Left ventricle myocardium inferior (tissue), 1 donor: ENCODE results near the gene DIP2B. TPM values are rescaled to one million over a fixed set of nuclear protein-coding genes. Genes with fewer than 3 reads are reported as not detected.

Experiments
- DNase-seq: peaks from one replicate; pipeline ENCODE4 v3.0.0-alpha.2; 2020
- H3K27ac ChIP-seq: fragments of 200-600 bp; replicated peaks from 2 replicates; pipeline ENCODE4 v1.8.0; 2021
- H3K27me3 ChIP-seq: fragments of 200-600 bp; 2 replicates; pipeline ENCODE4 v1.8.0; 2021; ENCODE audit warnings: low read depth
- H3K36me3 ChIP-seq: fragments of 200-600 bp; 2 replicates; pipeline ENCODE4 v1.8.0; 2021
- H3K4me1 ChIP-seq: fragments of 200-600 bp; 2 replicates; pipeline ENCODE4 v1.8.0; 2021
- H3K4me3 ChIP-seq: fragments of 200-600 bp; 2 replicates; pipeline ENCODE4 v1.8.0; 2021; ENCODE audit warnings: mild to moderate bottlenecking, moderate library complexity
- H3K9me3 ChIP-seq: fragments of 200-600 bp; replicated peaks from 2 replicates; pipeline ENCODE4 v1.8.0; 2021
- CTCF ChIP-seq: fragments of 200-600 bp; IDR thresholded peaks from 2 replicates; pipeline ENCODE4 v1.8.0; 2021; ENCODE audit warnings: antibody characterized with exemption, mild to moderate bottlenecking, borderline replicate concordance
- intact Hi-C: fragments of 100-400 bp; cut with micrococcal nuclease; formaldehyde crosslinking; loops from one replicate; pipeline ENCODE4 v1.11.0; 2022
- total RNA-seq: library from RNA; stranded (reverse); fragmentation: NEBNext Ultra II Directional; extraction: Animal tissue kit (Norgen Biotek cat#: 25700); gene quantifications from one replicate; pipeline ENCODE4 v1.2.1, GENCODE V29; 2021
- donor health status: DM: no; HTN: yes; CAD: no; lungs with severe emphysema.

Gene DIP2B
- total RNA-seq, 1 donor from 2014 or later = 13.2 TPM

- Histone ChIP-seq H3K4me3 (no peak overlapping the region), H3K27ac (no peak overlapping the region), H3K9me3 (no peaks in the 10 kb centered on the region), H3K36me3 (peaks cover 4% of the 10 kb centered on the region), H3K4me1 (peaks cover 48% of the 10 kb centered on the region), H3K27me3 (no peaks in the 10 kb centered on the region)
- intact Hi-C loops = loop anchor here (10.0 kb wide), 1 partner anchor 45 kb away; no protein-coding TSS in a partner anchor
- no peak for DNase-seq
- no peak for TF ChIP-seq CTCF
These were observed 24.6 kb downstream of the DIP2B start for GRCh38 chr12:50529345-50529744.

GRCh38 chr12:50530532-50530931 lies 25.7 kb downstream of the DIP2B start:
- DNase-seq = no peak
- Histone ChIP-seq H3K27me3 (no peaks in the 10 kb centered on the region), H3K9me3 (no peaks in the 10 kb centered on the region), H3K27ac (no peak overlapping the region), H3K36me3 (peaks cover 4% of the 10 kb centered on the region), H3K4me3 (no peak overlapping the region), H3K4me1 (peaks cover 48% of the 10 kb centered on the region)
- TF ChIP-seq CTCF = no peak
- intact Hi-C loops = no loop called here

- Histone ChIP-seq H3K9me3 (no peaks in the 10 kb centered on the region), H3K27me3 (no peaks in the 10 kb centered on the region), H3K4me1 (peaks cover 42% of the 10 kb centered on the region), H3K36me3 (peaks cover 4% of the 10 kb centered on the region), H3K27ac (no peak overlapping the region), H3K4me3 (no peak overlapping the region)
- no peak for TF ChIP-seq CTCF
- intact Hi-C loops = no loop called here
- DNase-seq = no peak
These were observed 28.4 kb downstream of the DIP2B start for GRCh38 chr12:50533203-50533584.

- Histone ChIP-seq H3K4me3 (no peak overlapping the region), H3K36me3 (peaks cover 4% of the 10 kb centered on the region), H3K27me3 (no peaks in the 10 kb centered on the region), H3K4me1 (peaks cover 35% of the 10 kb centered on the region), H3K9me3 (no peaks in the 10 kb centered on the region), H3K27ac (no peak overlapping the region)
- no peak for DNase-seq
- intact Hi-C loops = no loop called here
- TF ChIP-seq CTCF = no peak
These were observed 29.2 kb downstream of the DIP2B start for GRCh38 chr12:50533971-50534370.

DNA sequence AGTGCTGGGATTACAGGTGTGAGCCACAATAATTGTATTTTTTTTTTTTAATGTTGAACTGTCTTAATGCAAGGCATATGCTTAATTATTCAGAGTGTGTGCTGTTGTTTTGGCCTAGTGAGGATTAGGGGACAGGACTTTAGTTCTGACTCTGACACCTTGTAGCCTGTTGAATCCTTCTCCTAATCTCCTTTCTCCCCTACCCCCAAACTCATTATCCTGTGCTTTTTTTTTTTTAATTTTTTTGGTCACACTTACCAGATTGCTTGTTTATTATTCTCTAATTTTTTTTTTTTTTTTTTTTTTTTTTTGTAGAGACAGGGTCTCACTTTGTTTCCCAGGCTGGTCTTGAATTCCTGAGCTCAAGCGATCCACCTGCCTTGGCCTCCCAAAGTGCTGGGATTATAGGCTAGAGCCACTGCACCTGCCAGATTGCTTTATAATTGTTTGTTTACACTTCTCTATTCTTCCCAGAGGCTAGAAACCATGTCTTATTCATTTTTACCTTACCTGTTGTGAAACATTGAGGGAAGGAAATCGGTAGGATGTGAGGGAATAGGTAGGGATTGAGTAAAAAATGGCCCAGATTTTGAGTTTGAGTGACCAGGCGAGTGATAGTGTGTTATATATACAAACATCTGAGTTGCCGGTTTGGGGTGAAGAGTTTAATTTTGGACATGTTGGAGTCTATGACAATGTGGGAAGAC lies 32.2 kb downstream of the DIP2B start:
- TF ChIP-seq CTCF = no peak
- no peak for DNase-seq
- no peak overlapping the region for H3K4me3 ChIP-seq
- no peak overlapping the region for H3K27ac ChIP-seq
- H3K4me1 ChIP-seq = peaks cover 19% of the 10 kb centered on the region
- no peaks in the 10 kb centered on the region for H3K9me3 ChIP-seq
- H3K27me3 ChIP-seq = no peaks in the 10 kb centered on the region
- H3K36me3 ChIP-seq = no peaks in the 10 kb centered on the region
- intact Hi-C loops = no loop called here
